HepG2 (cell line): ENCODE measurements around the gene TATDN2. TPM values are rescaled to one million over a fixed set of nuclear protein-coding genes. Genes with fewer than 3 reads are reported as not detected.

ENCODE experiments used
- ATAC-seq: fragments of 200-7000 bp; cut with Tn5 transposase; 3 replicates; pipeline ENCODE4 v1.9.1; 2020; ENCODE audit warnings: mild to moderate bottlenecking, moderate library complexity
- BruUV-seq: library from RNA; stranded (reverse); fragments of 400-500 nt; replicated peaks from 2 replicates; lab custom pipeline; 2021; lab: Mats Ljungman, UMichigan
- CTCF ChIA-PET: fragments of 300-600 bp; formaldehyde crosslinking; extraction: SDS; loops from one replicate; lab custom pipeline; 2021; ENCODE audit warnings: low total read pairs, inconsistent platforms, low intra/inter-chr PET ratio; lab: Yijun Ruan, JAX
- POLR2A ChIA-PET: fragments of 350-600 bp; sonication (Branson Sonifier 250); formaldehyde crosslinking; loops from one replicate; lab custom pipeline; 2020; ENCODE audit warnings: antibody characterized with exemption, inconsistent platforms; lab: Yijun Ruan, JAX
- DNase-seq: peaks from one replicate; pipeline ENCODE4 v3.0.0-alpha.2; 2015; ENCODE audit warnings: low spot score
- FAIRE-seq: peaks from 3 replicates; lab custom pipeline; 2011; peaks lifted over from hg19 to GRCh38; lab: Jason Lieb, UNC
- H2AFZ ChIP-seq: one replicate; pipeline ENCODE4 v1.6.1; 2011; ENCODE audit warnings: low read length, inconsistent platforms
- H3K27ac ChIP-seq: fragments of 300-600 bp; 3 replicates; pipeline ENCODE4 v1.8.0; 2011; ENCODE audit warnings: mixed run types, mild to moderate bottlenecking, mixed read lengths, low read length, inconsistent platforms; ENCODE audit not compliant: insufficient read depth; ENCODE audit errors: extremely low read length
- H3K27me3 ChIP-seq, 2 experiments: fragments of 200-600 bp in 1 of 2; 2 replicates in 1 of 2; 3 replicates in 1 of 2; pipeline versions ENCODE4 v1.6.0 to v1.8.0; 2011; ENCODE audit warnings: low read length in 2 of 2, mild to moderate bottlenecking in 2 of 2, moderate library complexity in 2 of 2, inconsistent platforms in 1 of 2; ENCODE audit not compliant: insufficient read depth in 2 of 2, control insufficient read depth in 1 of 2
- H3K36me3 ChIP-seq, 2 experiments: fragments of 200-600 bp in 1 of 2; replicated peaks in 1 of 2; 2 replicates in 1 of 2; 3 replicates in 1 of 2; pipeline versions ENCODE4 v1.5.1 to v1.8.0; 2011; ENCODE audit warnings: low read length in 2 of 2, inconsistent platforms in 1 of 2; ENCODE audit not compliant: insufficient read depth in 2 of 2, control insufficient read depth in 1 of 2
- H3K4me1 ChIP-seq: 2 replicates; pipeline ENCODE4 v1.5.1; 2012; ENCODE audit warnings: low read length, inconsistent platforms; ENCODE audit not compliant: insufficient read depth
- H3K4me2 ChIP-seq: 2 replicates; pipeline ENCODE4 v1.6.0; 2011; ENCODE audit warnings: low read depth, low read length, inconsistent platforms
- H3K4me3 ChIP-seq, 3 experiments: fragments of 200-600 bp in 1 of 3; sonication (generic), shearing (Covaris generic) in 1 of 3; replicated peaks in 1 of 3; 2 replicates each; pipeline ENCODE4 v1.5.1; 2011 to 2016; ENCODE audit warnings: low read length in 3 of 3, inconsistent platforms in 2 of 3, low read depth in 2 of 3, mild to moderate bottlenecking in 2 of 3, control low read depth in 1 of 3, mixed read lengths in 1 of 3; ENCODE audit not compliant: insufficient read depth in 1 of 3
- H3K79me2 ChIP-seq: one replicate; pipeline ENCODE4 v1.6.1; 2011; ENCODE audit warnings: low read length, inconsistent platforms; ENCODE audit not compliant: insufficient read depth
- H3K9ac ChIP-seq: 2 replicates; pipeline ENCODE4 v1.6.0; 2011; ENCODE audit warnings: mild to moderate bottlenecking, low read depth, low read length, inconsistent platforms; ENCODE audit not compliant: insufficient read depth
- H3K9me3 ChIP-seq: 2 replicates; pipeline ENCODE4 v1.5.1; 2012; ENCODE audit warnings: mild to moderate bottlenecking, low read length
- H4K20me1 ChIP-seq: 2 replicates; pipeline ENCODE4 v1.6.0; 2011; ENCODE audit warnings: inconsistent platforms, mild to moderate bottlenecking, low read length, moderate library complexity; ENCODE audit not compliant: insufficient read depth
- FOSL2 ChIP-seq: sonication (generic); formaldehyde crosslinking; IDR thresholded peaks from 2 replicates; pipeline ENCODE4 v1.4.0; 2020; ENCODE audit warnings: missing genetic modification reagents
- HNRNPL ChIP-seq: fragments of 200-400 bp; formaldehyde crosslinking; IDR thresholded peaks from 2 replicates; pipeline ENCODE4 v1.6.1; 2017; ENCODE audit warnings: mild to moderate bottlenecking, low read depth, low read length
- NFRKB ChIP-seq: fragments of 450-650 bp; IDR thresholded peaks from 2 replicates; pipeline ENCODE4 v1.6.1; 2017
- PHF5A ChIP-seq: IDR thresholded peaks from one replicate; pipeline ENCODE4 v1.6.1; 2018; ENCODE audit warnings: low read depth, missing genetic modification reagents; ENCODE audit not compliant: unreplicated experiment
- WGBS: methylation state at CpG from one replicate; pipeline ENCODE4 v1.1.6; 2017; ENCODE audit warnings: low lambda C conversion rate; 5-methylcytosine and 5-hydroxymethylcytosine counted together
- in situ Hi-C: cut with HindIII; loops from 2 replicates; pipeline ENCODE4 v1.10.0; 2017; ENCODE audit warnings: low pct_unique_long_range_greater_than_20kb; ENCODE audit not compliant: extremely low pct_ligation_motif_present
- intact Hi-C: fragments of 100-400 bp; cut with micrococcal nuclease; formaldehyde crosslinking; loops from one replicate; pipeline ENCODE4 v1.10.0; 2022; ENCODE audit not compliant: unreplicated experiment
- polyA plus RNA-seq, 8 experiments: library from polyadenylated mRNA; depleted of rRNA in 3 of 8; stranded (reverse) in 7 of 8; unstranded in 1 of 8; fragments of >200 nt; fragmentation: Illumina TruSeq in 4 of 8; extraction: Trizol in 4 of 8; gene quantifications; 2 replicates each; pipeline versions ENCODE4 v1.2.1 to v1.2.3, GENCODE V29; 2011 to 2016; ENCODE audit warnings: low read depth in 4 of 8, missing spikeins in 1 of 8, mixed read lengths in 1 of 8; ENCODE audit not compliant: insufficient read depth in 1 of 8
- total RNA-seq, 5 experiments: library from RNA; depleted of rRNA; stranded (reverse); fragments of >200 nt; fragmentation: Illumina TruSeq; extraction: Trizol; gene quantifications; 2 replicates each; pipeline ENCODE4 v1.2.3, GENCODE V29; 2016; ENCODE audit warnings: low read depth in 1 of 5

The TATDN2 gene
- total and polyA plus RNA-seq, 2 of the 13 experiments (the other 11 are each of a cell fraction or from before 2014, with no cell fraction given) = 12.1 to 21.9 TPM

GRCh38 chr3:10205451-10206165 is 42.7 kb upstream of the TATDN2 start:
- Histone ChIP-seq H3K27me3 (no peaks in the 10 kb centered on the region), H3K4me3 (no peak overlapping the region), H3K27ac (peak overlapping the region; percentile 93), H3K9me3 (no peaks in the 10 kb centered on the region), H3K4me2 (no peak overlapping the region), H3K36me3 (peaks cover 15 to 59% of the 10 kb centered on the region in 2 experiments; a peak in 4 of 5 replicates), H2AFZ (no peak overlapping the region), H3K9ac (no peak overlapping the region), H3K79me2 (no peaks in the 10 kb centered on the region), H4K20me1 (no peaks in the 10 kb centered on the region), H3K4me1 (peaks cover 60% of the 10 kb centered on the region)
- no TSS peak for BruUV-seq
- DNase-seq (no peak), FAIRE-seq (peak; percentile 15), ATAC-seq (no peak)
- TF ChIP-seq PHF5A (CRISPR knock-in tag) = no peak
- TF ChIP-seq HNRNPL = 0 out of 2 replicates have a peak, but pooled peaks have one; percentile 26
- peak; percentile 27; the same call in 1 of the 2 replicates for TF ChIP-seq FOSL2
- ChIA-PET CTCF (no interaction called here), POLR2A (interaction anchor here (0.9 to 4.8 kb wide), 5 partner anchors 13 to 64 kb away, joined by 3 to 117 read pairs (median 38); partner anchors contain the start of genes IRAK2, TATDN2 and VHL)
- intact Hi-C loops = loop anchor here (2.0 kb wide), 1 partner anchor 19 kb away; no protein-coding TSS in a partner anchor
- in situ Hi-C loops = no loop called here
- WGBS = 94% methylated on average over 6 of the region's 7 CpGs

- FAIRE-seq = no peak
- CTCF ChIA-PET = no interaction called here
- peaks cover 14 to 54% of the 10 kb centered on the region in 2 experiments; a peak in 4 of 5 replicates for H3K36me3 ChIP-seq
- DNase-seq = no peak
- H3K9ac ChIP-seq = no peak overlapping the region
- no peak for TF ChIP-seq NFRKB
- H2AFZ ChIP-seq = no peak overlapping the region
- no TSS peak for BruUV-seq
- no peaks in the 10 kb centered on the region for H3K79me2 ChIP-seq
- H3K27ac ChIP-seq = peak overlapping the region; percentile 19
- no peaks in the 10 kb centered on the region for H3K9me3 ChIP-seq
- no peaks in the 10 kb centered on the region for H3K27me3 ChIP-seq
- no peak for ATAC-seq
- no peak overlapping the region for H3K4me2 ChIP-seq
- in situ Hi-C loops (no loop called here), intact Hi-C loops (no loop called here)
- WGBS = 100% methylated on average over 1 of the region's 5 CpGs
- H3K4me3 ChIP-seq = no peak overlapping the region
- POLR2A ChIA-PET = interaction anchor here (0.9 to 4.8 kb wide), 3 partner anchors 14 to 42 kb away, joined by 3 to 117 read pairs (median 38); partner anchors contain the start of genes IRAK2 and TATDN2
- H3K4me1 ChIP-seq = peaks cover 60% of the 10 kb centered on the region
- H4K20me1 ChIP-seq = no peaks in the 10 kb centered on the region
Observed at GRCh38 chr3:10206166-10206511, 42.1 kb upstream of the TATDN2 start.
